C4-2B (cell line): Measurements from ENCODE around the gene LIPC.

Experiments
- ZFX ChIP-seq: fragments of 450-650 bp; IDR thresholded peaks from 2 replicates; pipeline ENCODE4 v1.6.1; 2017
- TF ChIP-seq, protein P1 (sequence below): fragments of 450-650 bp; conservative IDR thresholded peaks from 2 replicates; pipeline ENCODE4 v1.5.1; 2017; ENCODE audit warnings: mild to moderate bottlenecking

DNA sequence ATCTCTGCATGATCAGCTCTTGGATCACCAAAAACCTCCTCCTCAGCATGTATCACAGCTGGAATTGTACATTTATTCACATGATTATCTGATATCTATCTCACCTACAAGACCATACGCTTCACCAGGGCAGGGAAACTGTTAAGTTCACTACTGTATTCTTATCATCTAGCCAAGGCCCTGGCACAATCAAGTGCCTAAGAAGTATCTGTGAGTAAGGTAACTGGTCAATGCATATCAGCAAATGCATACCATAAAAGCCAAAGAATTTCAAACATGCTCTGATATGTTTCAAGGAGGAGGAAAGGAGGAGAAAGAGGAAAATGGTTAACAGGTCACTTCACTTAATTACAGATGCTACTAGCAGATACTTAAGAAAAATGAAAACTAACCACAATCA lies 158.4 kb downstream of the LIPC start:
- TF ChIP-seq, protein P1, sequence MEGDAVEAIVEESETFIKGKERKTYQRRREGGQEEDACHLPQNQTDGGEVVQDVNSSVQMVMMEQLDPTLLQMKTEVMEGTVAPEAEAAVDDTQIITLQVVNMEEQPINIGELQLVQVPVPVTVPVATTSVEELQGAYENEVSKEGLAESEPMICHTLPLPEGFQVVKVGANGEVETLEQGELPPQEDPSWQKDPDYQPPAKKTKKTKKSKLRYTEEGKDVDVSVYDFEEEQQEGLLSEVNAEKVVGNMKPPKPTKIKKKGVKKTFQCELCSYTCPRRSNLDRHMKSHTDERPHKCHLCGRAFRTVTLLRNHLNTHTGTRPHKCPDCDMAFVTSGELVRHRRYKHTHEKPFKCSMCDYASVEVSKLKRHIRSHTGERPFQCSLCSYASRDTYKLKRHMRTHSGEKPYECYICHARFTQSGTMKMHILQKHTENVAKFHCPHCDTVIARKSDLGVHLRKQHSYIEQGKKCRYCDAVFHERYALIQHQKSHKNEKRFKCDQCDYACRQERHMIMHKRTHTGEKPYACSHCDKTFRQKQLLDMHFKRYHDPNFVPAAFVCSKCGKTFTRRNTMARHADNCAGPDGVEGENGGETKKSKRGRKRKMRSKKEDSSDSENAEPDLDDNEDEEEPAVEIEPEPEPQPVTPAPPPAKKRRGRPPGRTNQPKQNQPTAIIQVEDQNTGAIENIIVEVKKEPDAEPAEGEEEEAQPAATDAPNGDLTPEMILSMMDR: no peak
- no peak for TF ChIP-seq ZFX
